ENCODE results near the gene SSTR5.
"Not testable (repeated sequence)": the region's sequence is repeated elsewhere in the genome, so short reads cannot be mapped to it uniquely, and the experiment has no call there.

Gene SSTR5

DNA sequence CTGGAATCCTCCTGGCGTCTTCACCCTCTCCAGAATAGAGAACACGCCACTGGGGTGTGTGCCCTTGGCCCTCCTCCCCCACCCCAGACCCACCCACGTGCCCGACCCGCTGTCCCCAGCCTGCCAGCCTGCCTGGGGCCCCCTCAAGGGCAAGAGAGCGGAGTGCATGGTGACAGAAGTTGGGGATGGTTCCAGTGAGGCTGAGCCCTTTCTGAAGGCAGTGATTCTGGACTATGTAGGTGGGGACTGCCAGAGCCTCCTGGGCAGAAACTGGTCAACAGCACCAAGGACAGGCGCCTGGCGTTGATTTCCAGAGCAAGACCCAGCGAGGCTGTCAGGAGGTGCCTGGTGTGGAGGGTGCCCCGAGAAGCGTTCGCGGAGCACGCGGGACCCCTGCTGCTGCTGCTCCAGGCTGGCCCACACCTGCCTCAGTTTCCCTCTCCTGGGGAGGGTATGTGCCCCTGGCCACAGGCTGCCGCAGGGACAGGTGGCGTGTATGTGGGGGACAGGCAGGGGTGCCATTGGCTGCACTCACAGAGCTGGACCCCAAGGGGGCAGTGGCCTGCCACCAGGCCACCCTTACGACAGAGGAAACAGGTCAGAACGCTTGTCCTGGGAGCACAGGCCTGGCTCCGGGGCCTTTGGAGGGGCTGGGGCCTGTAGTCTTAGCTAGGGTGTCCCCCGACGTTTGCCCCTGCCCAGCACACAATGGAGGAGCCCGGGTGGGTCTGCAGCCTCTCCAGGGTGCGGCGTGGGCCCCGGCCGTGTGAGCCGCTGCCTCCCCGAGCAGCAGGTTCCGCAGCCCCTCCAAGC lies 1.2 kb downstream of the SSTR5 start:
- no peak for DNase-seq (ENCODE audit: low read depth in 3 of 3)

DNA sequence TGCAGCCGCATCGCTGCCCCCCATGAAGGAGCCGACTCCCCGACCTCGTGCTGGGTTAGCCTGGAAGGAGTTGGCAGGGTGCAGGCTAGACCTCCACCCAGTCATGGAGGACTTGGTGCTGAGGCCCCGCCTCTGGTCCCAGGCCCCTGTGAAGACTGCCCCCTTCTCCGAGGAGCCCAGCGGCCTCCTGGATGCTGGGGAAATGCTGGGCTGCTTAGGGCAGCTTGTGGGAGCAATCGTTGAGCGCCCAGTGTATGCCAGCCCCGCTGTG lies 1.8 kb downstream of the SSTR5 start:
- no peak for DNase-seq (ENCODE audit: low read depth in 3 of 3)

DNA sequence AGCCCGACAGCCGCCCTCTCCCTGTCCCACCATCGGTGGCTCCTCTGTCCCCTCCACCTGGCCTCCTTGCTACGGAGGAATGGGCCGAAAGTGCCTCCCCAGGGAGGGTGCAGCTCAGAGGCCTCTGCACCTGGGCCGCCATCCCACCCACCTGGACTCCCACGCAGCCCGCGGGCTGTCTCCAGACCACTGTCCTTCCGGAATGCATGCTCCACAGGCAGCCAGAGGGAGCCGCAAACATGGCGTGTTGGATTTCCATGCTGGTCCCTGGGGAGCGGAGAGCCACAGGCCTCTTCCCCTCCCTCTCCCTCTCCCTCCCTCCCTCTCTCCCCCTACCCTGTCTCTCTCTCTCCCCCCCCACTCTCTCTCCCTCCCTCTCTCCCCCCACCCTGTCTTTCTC lies 3.0 kb downstream of the SSTR5 start:
- no peak for DNase-seq (ENCODE audit: low read depth in 3 of 3)

DNA sequence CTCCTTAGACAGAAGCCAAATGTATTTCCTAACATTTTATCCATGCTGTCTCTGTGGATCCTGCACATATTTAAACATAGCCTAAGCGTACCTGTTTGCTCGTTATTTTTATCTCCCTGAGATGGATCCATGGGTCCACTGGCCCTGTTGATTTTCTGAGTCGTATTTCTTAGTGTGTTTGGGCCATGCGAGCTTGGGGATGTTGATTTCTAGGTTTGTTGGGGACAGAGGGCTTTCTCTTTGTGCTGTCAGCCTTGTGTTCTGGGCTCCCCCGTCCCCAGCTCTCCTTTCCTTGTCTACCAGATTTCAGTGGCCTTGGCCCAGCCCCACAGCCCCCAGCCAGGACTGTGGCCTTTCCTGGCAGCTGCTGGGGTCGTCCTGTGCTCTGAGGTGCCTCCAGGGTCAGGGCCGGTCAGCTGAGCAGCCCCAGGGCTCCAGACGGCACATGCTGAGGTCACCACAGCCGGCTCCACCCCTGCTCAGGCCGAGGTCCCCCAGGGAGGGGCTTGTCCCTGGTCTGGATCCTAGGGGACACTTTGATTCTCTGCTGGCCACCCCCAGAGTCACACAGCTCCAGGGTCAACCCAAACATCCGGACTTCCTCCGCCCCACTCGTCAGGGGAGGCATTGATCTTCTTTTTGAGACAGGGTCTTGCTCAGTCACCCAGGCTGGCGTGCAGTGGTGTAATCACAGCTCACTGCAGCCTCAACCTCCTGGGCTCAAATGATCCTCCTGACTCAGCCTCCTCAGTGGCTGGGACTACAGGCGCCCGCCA lies 4.4 kb downstream of the SSTR5 start:
- DNase-seq (ENCODE audit: low read depth in 3 of 3), result no peak

DNA sequence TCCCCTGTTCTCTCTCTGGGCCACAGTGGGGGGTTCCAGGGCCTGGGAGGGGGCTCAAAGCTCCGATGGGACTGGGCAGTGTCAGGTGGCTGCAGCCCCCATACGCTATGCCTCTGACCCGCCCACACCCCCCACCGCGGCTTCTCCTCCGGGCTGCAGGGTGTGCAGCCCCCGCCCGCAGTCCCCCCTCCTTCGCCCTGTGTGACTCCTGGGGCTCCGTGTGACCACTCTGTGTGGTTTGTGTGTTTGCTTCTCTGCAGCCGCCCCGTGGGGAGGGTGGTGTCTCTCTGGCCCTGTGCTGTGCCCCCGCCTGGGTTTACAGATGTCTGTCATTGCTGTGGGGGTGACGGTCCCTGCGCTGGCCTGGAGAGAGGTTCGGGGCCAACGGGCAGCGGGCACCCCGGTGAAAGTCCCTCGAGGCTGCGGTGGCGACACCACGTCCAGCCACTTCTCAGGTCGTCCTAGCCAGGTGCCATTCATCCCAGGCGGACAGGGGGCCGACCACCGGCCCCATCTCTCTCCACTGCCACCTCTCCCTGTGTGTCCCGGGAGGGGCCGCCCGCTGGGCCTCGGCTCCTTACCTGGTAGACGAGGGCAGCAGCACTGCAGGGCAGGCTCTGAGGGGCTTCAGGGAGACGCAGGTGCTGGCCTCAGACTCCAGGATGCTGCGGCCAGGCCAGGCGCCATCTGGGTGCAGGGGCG lies 5.5 kb downstream of the SSTR5 start:
- no peak for DNase-seq (ENCODE audit: low read depth in 3 of 3)

DNA sequence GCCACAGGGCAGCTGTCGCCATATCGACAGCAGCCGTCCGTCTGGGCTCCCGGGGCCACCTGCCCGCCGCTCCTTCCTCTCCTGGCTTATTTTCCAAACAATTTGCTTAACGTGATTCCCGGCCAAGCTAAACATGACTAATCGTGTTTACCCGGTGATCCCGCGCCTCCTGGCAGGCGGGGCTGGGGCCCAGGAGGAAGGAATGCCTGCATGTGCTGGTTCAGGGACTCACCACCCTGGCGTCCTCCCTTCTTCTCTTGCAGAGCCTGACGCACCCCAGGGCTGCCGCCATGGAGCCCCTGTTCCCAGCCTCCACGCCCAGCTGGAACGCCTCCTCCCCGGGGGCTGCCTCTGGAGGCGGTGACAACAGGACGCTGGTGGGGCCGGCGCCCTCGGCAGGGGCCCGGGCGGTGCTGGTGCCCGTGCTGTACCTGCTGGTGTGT lies 6.1 kb downstream of the SSTR5 start:
- no peak for DNase-seq (ENCODE audit: low read depth in 3 of 3)

DNA sequence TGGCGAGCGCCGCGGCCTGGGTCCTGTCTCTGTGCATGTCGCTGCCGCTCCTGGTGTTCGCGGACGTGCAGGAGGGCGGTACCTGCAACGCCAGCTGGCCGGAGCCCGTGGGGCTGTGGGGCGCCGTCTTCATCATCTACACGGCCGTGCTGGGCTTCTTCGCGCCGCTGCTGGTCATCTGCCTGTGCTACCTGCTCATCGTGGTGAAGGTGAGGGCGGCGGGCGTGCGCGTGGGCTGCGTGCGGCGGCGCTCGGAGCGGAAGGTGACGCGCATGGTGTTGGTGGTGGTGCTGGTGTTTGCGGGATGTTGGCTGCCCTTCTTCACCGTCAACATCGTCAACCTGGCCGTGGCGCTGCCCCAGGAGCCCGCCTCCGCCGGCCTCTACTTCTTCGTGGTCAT lies 6.8 kb downstream of the SSTR5 start:
- DNase-seq (ENCODE audit: low read depth in 3 of 3), result no peak

DNA sequence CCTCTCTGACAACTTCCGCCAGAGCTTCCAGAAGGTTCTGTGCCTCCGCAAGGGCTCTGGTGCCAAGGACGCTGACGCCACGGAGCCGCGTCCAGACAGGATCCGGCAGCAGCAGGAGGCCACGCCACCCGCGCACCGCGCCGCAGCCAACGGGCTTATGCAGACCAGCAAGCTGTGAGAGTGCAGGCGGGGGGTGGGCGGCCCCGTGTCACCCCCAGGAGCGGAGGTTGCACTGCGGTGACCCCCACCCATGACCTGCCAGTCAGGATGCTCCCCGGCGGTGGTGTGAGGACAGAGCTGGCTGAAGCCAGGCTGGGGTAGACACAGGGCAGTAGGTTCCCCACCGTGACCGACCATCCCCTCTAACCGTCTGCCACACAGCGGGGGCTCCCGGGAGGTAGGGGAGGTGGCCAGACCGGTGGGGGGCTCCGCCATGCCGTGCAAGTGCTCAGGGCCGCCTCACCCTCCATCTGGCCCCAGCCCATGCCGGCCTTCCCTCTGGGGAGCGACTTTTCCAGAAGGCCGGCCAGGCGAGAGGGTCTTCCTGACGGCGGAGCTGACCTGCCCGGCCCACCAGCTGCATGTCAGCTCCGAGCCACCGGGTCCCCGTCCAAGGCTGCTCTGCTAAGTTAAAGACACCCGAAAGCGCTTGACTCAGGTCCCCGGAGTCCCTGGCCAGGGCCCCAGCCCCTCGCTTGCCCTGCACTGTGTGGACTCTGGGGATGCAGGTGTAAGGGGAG lies 7.4 kb downstream of the SSTR5 start:
- no peak for DNase-seq (ENCODE audit: low read depth in 3 of 3)

DNA sequence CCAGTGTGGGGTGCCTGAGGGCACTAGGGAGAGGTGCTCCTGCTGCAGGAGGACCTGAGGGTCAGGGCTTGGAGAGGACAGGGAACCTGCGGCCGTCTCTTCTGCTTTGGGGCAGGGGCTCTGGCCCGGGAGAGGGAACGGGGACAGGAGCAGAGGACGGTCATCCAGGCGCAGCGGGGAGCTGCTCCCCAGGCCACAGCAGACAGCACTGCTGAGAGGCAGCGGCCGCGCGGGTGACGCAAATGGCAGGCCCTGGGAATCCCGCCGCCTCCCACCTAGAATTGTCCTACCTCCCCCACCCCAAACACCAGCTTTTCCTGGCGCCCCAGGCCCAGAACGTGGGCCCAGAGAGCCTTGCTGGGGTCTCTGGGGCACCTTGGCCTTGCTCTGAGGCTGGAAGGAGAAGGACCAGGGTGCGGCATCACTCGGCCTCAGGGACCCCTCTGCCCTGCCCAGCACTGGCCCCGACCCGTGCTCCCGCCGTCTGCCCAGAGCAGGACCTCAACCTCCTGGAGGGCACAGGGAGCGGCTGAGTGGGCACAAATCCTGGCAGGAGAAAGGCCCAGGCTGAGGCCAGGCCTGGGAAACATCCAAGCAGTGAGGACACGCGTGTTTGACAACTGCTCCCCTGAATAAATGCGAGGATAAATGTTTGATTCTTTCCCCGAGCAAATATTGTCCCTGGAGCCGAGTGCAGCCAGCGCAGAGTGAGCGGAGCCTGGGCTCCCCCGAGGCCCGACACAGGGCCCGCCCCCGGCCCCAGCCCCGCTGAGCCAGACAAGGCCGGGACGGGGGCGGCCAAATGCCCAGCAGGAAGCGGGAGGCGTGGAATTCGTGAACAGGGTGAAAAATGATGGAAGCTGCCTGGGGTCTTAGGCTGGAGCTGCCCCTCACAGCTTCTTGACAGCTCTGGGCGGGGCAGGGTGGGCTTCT lies 8.5 kb downstream of the SSTR5 start:
- DNase-seq (ENCODE audit: low read depth in 3 of 3), result no peak

DNA sequence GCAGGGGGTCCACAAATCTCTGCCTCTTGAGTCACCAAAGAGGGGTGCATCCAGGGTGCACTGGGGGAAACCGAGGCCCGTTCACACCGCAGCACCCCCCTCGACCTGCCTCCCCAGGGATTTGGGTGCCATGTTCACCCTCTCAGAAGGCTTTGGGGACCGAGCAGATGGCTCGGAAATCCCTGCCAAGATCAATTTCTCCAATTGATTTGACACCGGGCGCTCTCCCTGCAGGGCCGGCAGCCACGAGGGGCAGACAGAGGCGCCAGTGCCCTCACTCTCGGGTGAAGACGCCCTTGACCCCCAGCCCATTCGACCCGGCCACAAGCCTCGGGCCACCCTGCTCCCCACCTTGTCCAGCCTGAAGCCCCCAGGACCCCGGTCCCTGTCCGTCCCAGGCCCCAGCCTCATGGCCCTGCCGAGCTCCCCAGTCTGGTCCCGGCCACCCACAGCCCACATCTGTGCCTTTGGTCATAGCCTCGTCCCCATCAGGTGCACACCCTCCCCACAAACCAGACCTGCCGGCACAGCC lies 9.3 kb downstream of the SSTR5 start:
- no peak for DNase-seq (ENCODE audit: low read depth in 3 of 3)

DNA sequence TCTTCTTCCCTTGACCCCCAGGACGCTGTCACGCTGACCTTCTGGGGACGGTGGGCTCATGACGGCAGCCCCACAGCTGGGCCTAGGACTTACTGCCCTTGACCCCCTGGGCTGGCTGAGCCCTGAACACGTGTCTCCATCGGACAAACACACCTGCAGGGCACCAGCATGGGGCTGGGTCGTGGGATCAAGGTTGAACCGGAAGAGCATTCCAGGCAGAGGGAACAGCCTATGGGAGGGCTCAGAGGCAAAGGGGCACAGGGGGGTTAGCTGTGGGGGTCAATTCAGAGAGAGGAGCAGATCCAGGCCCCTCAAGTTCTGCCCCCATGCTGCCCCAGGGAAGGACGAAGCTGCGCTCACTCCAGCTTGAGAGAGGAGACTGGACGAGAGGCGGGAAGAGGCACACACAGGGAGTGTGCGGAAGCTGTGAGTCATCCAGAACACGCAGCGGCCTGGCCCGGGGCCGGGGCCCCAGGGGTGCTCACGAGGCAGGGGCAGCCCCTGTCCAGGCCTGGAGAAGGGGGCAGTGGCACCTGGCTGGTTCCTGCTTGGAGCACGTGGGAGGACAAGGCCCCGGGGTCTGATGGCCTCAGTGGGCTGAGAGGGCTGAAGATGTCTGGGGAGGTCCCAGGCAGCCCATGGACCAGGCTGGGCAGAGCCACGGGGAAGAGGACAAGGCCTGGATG lies 9.9 kb downstream of the SSTR5 start:
- no peak for DNase-seq (ENCODE audit: low read depth in 3 of 3)

DNA sequence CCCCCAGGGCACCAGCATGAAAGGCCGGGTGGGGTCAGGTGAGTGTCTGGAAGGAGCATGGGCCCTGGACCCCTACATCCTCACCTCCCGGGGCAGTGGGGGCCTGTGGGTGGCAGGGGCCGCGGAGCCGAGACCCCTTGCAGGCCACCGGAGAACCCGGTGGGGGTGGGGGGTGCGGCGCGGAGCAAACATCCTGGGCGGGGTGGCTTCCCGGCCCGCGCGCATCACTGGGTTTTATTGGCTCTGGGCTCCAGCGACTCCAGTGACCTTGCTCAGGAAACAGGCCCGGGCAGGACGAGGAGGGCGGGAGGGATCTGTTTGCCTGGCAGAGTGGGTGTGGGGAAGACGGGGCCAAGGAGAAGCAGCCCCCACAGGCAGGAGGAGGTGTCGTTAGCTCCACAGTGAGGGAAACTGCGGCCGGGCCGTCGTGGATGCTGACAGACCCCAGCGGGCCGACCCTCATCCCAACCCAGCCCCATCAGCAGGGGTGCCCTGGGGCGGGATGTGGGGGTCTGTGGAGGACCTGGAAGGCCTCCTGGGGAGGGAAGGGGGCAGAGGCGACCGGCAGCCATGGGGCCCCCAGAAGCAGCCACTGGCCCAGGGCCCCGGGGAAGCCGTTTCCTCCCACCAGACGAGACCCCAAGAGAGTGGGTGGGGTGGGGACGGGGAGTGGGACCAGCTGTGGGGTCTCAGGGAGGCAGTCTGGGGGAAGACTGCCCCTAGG lies 10.6 kb downstream of the SSTR5 start:
- no peak for DNase-seq (ENCODE audit: low read depth in 3 of 3)

DNA sequence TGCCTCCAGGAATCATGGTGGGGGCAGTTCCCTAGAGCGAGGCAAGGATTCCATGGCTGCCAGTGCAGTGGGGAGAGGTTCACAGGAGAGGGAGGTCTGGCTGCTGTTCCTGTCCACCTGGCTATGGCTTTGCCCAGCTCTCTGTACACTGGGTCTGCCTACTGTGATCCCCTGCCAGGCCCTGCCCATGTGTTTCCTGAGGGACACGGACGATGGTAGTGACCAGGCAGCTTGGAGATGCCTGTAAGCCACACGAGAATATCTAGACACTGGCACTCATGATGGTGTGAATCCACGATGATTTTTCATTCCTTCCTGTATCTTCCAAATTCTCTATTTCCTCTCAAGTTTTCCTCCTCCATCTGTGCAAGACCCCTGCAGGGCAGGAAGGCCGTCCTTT lies 12.4 kb downstream of the SSTR5 start:
- no peak for DNase-seq (ENCODE audit: low read depth in 3 of 3)

DNA sequence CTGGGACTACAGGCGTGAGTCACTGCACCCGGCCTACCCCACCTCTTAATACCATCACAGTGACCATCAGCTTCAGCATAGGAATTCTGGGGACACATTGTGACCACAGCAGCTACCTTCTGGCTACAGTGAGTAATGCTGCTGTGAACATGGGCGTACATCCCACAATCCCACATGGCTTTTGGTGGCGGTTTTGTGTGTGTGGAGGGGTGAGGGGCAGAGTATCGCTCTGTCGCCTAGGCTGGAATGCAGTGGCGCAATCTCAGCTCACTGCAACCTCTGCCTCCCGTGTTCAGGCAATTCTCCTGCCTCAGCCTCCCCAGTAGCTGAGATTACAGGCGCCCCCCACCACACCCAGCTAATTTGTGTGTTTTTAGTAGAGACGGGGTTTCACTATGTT lies 13.9 kb downstream of the SSTR5 start:
- DNase-seq (ENCODE audit: low read depth in 3 of 3), result not testable (repeated sequence)

DNA sequence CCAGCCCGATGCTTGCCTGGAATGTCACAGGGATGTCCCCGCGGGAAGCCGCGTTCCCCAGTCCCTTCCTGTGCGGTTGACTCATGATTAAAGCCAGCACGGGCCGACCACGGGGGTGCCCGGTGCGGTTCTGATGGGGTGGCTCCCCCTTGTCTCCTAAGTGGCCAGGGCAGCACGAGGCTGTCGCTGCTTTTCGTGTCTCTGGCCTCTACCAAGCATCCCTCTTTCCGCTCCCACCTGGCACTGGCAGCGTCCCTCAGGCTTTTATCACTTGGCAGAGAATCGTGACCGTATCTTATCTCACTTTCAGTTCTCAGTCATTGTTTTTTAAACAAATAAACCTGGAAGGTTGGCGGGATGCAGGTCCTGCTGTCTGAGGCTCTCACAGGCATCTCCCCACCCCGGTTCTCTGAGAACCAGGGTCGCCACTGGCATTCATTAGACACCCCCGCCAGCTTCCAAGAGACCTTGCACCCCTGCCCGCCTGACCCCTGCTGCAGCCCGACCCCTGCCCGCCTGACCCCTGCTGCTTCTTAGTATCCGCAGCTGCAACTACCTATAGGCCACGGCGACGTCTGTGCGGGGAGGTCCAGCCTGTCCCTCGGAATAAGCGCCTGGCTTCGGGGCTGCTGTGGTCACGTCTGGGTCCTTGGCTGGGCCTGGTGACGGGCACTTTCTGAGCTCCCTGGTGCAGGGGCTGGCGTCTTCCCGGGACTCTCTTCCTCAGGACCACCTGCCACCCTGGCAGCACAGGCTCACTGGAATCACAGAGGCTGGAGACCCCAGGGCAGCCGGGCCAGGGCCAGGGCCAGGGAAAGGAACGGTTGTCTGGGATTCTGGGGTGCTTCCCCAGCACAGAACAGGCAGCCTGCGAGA lies 16.0 kb downstream of the SSTR5 start:
- DNase-seq (ENCODE audit: low read depth in 3 of 3), result no peak

DNA sequence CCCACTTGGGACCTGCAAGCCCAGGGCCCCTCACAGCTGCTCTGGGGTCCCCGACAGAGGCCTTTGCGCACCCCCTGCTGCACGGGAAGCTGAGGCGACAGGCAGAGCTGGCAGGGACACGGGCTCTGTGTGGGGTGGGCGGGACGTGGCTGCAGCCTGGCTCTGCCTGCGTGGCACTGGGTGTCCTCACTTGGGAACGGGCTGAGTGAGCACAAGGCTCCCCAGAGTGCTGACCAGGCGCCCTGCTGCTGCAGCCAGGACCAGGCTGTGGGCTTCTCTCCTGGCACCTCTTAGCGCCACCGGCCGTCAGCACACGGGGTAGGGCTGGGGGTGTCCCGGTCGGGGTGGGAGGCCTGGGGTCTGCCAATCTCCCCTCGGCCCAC lies 16.9 kb downstream of the SSTR5 start:
- DNase-seq (ENCODE audit: low read depth in 3 of 3), result no peak

DNA sequence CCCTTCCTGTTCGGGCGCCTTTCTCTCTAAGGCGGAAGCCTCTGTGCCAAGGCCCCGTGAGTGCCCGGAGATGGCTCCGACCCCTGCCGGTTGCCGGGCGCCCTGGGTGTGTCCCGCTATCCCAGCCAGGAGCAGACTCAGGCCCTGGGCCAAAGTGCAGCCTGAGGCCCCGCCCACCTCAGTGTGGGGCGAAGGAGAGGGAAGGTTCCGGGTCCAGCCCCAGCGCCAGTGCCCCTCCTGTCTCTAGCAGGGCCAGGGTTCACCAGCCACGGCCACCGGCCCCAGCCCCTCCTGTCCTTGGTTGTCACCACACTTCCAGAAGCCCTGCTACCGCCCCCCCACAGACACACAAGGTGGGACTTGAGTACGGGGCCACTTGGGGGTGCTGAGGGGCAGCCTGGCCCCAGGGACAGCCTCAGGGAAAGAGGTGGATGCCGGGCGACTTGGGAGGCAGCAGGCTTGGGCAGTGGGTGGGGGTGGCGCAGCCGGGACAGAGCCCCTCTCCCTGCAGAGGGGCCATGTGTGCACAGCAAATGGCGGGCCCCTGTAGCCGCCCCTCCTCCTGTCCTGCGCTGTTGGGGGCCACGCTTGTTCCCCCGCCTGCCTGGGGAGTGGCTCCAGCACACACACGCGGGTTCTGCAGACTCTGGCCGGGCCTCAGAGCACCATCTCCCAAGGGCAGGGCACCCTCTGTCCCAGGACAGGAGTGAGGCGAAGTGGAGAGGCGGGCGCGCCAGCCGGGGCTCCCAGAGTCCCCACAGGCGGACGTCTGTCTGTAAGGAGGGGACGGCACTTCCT lies 17.5 kb downstream of the SSTR5 start:
- DNase-seq (ENCODE audit: low read depth in 3 of 3), result no peak
